Inflammatory macrophage treated with lipopolysaccharide for 4 hours (primary cell): ENCODE measurements around the gene POLR3A.
"Not testable (repeated sequence)": the region's sequence is repeated elsewhere in the genome, so short reads cannot be mapped to it uniquely, and the experiment has no call there.

Source experiments
- DNase-seq: peaks from one replicate; pipeline ENCODE4 v3.0.0-alpha.2; 2020

POLR3A gene

GRCh38 chr10:78017856-78018255 is 11.5 kb downstream of the POLR3A start:
- no peak for DNase-seq

DNA sequence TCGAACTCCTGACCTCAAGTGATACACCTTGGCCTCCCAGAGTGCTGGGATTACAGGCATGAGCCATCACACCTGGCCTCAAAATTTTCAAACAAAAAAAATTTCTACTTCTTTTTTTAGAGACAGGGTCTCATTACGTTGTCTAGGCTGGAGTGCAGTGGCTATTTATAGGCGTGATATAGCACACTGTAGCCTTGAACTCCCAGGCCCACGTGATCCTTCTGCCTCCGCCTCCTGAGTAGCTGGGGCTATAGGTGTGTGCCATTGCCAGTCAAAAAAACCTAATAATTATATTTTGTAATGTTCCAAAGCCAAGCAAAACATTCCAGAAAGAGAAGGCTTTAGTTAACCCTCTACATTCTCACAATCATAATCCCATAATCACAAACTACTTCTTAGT is 13.8 kb downstream of the POLR3A start:
- no peak for DNase-seq

DNA sequence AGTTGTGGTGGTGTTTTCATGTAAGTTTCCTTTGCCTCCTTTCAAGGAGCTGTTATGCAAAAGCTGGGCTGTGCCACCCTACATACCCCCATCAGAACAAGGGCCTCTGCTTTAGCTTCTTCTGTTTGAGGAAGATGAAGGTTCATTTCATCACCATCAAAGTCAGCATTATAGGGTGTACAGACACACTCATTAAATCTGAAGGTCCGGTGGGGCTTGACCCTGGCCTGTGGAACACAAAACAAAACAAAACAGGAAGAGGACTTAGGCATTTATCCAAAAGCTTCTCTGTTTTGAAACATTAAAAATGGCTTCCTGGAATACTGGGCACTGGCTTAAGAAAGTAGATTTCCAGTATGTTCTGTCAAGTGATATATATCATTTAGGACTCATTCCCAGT is 15.8 kb downstream of the POLR3A start:
- DNase-seq, result no peak

- no peak for DNase-seq
Observed at GRCh38 chr10:78011065-78011464, 18.2 kb downstream of the POLR3A start.

- DNase-seq, result no peak
Observed at GRCh38 chr10:78010278-78010677, 19.0 kb downstream of the POLR3A start.

- DNase-seq, result no peak
Observed at GRCh38 chr10:78009662-78010061, 19.7 kb downstream of the POLR3A start.

GRCh38 chr10:78007172-78007571 is 22.1 kb downstream of the POLR3A start:
- no peak for DNase-seq

DNA sequence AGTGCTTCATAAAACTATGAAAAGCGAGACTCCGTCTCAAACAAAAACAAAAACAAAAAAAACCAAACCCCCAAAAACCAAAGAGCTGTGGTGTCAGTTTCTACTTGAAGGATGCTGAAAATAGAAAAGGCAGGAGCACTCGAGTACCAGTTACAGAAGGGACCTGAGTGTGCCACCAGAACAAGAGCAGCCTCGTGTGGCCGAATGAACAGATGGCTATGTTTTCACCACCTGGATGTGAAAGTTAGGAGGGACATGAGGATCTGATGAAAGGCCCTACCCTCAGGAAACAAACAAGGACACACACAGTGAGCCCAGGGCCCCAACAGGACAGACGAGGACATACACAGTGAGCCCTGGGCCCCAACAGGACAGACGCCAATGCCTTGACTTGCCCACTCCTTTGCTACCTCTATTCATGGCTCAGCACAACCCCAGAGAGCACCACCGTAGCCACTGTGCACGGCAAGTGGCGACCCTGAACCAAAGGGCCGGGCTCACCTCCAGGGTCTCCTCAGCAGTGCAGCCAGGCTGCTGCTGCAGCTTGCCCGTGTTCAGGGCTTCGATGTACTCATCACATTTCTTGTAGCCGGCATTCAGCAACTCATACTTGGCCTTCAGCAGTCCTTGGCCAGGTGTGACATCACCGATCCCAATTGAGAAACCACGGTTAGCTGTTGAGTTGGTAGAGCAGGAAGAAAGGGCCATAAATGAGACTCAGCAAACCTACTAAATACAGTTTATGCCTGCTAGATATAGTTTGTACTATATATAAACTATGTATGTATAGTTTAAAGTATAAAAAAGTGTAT is 24.9 kb downstream of the POLR3A start:
- DNase-seq, result no peak

DNA sequence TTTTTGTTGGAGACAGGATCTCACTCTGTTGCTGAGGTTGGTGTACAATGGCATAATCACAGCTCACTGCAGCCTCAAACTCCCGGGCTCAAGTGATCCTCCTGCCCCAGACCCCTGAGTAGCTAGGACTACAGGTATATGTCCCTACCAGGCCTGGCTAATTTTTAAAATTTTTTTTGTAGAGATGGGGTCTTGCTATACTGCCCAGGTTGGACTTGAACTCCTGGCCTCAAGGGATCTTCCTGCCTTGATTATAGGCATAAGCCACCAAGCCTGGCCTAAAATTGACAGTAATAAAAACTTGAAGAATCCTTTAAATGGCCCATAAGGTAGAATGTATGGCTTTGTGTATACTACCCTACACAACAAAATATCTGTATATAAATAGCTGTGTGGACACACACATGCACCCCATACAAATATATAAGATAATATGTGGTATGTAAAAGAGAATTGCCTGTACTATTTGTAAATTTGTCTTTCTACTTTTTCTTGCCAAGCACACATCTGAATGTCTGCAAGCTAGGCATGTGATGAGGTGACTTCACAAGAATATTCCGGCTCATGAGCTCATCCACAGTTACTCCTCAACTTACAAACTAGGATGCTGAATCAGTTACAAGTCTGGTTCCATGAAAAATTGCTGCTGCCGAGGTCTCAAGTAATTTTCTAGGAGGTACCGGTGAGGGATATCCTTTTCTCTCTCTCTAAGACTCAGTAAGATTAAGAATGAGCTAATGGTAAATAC is 26.6 kb downstream of the POLR3A start:
- DNase-seq, result no peak

DNA sequence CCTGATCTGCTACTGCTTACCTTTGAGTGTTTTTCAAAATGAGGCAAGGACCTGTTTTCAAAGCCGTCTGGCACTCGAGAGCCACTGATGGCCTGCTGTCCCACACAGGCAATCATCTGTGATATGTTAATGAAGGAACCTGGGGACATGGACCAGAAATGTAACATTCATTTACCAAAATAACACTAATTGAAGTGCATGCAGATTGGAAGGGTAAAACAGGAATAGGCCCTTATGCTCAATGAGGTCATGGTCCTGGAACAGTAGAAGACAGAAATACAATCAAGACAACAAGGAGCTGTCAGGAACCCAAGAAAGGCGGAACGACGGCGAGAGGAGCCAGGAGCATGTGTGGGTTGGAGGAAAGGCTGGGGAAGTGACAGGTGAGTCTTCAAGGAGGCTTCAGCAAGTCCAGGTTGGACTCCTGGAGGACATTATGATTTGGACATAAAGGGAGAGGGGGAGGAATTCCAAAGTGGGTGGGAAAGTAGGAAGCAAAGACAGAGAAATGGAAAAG is 28.3 kb downstream of the POLR3A start:
- DNase-seq, result no peak

- DNase-seq, result no peak
Observed at GRCh38 chr10:78000206-78000605, 29.1 kb downstream of the POLR3A start.

GRCh38 chr10:77998780-77999179 is 30.5 kb downstream of the POLR3A start:
- not testable (repeated sequence) for DNase-seq

- no peak for DNase-seq
Observed at GRCh38 chr10:77993620-77994019, 35.7 kb downstream of the POLR3A start.

- no peak for DNase-seq
Observed at GRCh38 chr10:77989081-77989724, 40.1 kb downstream of the POLR3A start.

GRCh38 chr10:77987671-77988255 is 41.6 kb downstream of the POLR3A start:
- no peak for DNase-seq

- no peak for DNase-seq
Observed at GRCh38 chr10:77984986-77985385, 44.3 kb downstream of the POLR3A start.

GRCh38 chr10:77983384-77984341 is 45.7 kb downstream of the POLR3A start:
- DNase-seq, result no peak

- DNase-seq, result no peak
Observed at GRCh38 chr10:77981281-77981680, 48.0 kb downstream of the POLR3A start.

GRCh38 chr10:77979221-77979620 is 50.1 kb downstream of the POLR3A start:
- no peak for DNase-seq

DNA sequence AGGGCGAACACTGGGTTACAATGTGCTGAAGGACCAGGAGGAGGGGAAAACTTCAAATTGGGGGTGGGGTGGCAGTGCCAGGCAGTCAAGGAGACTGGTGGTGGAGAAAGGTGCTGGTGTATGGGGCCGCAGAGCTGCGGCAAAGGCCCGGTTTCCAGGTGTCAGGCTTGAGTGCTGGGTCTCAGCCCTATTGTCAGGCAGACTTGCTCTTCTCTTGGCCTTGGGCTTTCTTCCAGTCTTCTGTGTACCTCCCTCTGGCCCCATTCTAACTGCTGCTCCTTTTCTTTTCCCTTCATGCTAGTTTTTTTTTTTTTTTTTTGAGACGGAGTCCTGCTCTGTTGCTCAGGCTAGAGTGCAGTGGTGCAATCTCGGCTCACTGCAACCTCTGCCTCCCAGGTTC is 51.0 kb downstream of the POLR3A start:
- no peak for DNase-seq

DNA sequence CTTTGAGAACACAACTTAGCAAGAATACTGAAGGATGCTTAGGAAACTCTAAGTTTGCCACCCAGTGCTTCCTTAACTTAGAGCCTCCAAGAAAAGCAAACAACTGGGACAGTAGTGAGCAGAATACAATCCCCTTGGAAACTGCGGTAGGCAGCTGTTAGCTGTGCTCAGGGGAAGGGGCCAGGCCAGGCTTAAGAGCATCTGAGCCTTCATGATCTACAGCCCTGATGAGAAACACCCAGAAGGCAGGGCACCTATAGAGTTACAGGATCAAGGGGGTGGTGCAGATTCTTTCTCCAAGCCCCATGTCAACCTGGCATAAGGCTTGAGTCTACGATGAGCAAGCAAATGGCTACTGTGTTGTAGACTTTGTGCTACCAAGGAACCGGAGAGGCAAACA is 51.4 kb downstream of the POLR3A start:
- DNase-seq, result no peak

GRCh38 chr10:77977016-77977415 is 52.3 kb downstream of the POLR3A start:
- no peak for DNase-seq
